Raji (cell line): ENCODE data around the gene PDCD7.

ENCODE experiments used
- POLR2A ChIP-seq: IDR thresholded peaks from 2 replicates; pipeline ENCODE4 v1.6.1; 2011; ENCODE audit warnings: low read depth, low read length, control low read depth; ENCODE audit not compliant: insufficient read depth

PDCD7 gene

DNA sequence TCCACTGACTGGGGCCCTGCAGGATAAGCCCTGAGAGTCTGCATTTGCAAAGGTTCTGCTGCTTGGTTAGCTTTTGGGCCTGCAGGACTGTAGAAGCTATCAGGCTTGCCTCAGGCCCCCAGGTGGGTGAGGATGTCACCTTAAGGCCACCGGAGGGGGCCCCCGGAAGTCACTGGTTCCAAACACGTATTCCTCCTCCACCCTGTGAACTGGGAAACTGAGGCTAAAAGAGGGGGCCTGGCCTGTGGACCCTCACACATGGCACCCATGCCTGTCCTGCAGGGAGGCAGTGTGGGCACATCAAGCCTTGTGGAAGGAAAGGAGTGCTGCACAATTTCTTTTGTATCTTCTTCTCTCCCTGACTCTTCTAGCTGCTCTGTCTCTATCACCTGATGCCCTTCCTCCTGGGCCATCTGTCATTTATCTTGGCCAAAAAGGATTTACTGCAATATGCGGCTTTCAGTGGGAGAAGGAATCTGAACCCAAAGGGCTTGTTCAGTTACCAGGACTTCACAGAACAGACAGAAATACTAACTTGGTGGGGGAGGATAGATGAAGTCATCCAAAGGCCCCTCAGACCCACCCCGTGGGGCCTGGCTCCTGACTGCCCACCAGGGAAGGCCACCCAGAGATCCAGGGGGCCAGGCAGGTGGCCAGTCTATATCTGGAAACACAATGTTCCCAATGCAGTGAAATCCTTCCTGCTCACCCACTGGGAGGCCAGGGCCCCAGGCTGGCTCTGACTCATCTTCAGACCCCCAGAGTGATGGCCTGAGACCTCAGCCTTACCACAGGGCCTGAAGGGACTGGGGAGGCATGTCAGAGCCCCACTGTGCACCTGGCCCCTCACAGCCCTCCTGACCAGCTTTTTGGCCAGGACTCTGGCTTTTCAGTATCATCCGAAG is 36.9 kb downstream of the PDCD7 start:
- no peak for TF ChIP-seq POLR2A

DNA sequence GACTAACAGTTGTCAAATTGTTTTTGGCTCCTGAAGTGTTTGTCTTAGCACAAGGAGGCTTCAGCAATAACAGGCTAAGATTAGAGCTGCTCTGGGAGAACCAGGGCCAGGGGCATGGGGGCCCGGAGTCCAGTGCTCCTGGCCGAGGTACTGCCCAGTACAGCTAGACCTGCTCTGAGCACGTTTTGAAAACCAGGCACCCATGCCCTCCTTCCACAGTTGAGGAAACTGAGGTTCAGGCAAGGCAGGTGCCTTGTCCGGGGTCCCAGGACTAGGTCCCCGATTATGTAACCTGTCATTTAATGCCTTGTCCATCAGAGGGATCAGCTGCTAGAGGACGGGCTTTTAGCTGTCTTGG is 37.9 kb downstream of the PDCD7 start:
- TF ChIP-seq POLR2A, result no peak

DNA sequence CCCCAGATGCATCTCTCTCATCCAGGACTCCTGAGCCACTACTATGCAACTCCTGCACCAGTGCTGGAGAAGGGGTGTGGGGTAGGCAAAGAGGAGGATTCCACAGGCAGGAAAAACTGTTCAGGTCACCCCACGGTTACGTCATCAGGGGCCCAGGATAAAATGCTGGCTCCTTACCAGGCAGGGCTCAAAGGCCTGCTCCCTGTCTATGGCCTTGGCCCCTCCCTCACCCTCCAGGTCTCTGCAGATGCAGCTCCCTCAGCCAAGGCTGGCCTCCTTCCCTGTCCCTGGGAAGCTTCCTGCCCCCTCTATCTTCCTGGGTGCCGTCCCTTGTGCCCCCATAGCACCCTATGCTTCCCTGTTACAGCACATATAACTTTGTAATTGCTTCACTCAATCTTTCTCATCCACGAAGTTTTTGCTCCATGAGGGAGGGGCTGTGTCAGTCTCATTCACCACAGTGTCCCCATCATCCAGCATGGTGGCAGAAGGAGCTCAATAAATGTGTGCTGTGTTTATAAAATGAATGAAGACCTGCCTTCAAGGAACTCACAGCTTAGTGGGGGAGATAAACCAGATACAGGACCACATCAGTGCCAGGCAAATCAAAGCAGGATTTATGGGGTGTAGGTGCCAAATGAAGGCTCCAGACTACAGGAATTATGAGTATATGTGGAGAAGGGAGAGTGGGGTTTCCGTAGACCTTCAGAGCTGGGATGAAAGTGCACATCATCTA is 38.4 kb downstream of the PDCD7 start:
- TF ChIP-seq POLR2A, result no peak

DNA sequence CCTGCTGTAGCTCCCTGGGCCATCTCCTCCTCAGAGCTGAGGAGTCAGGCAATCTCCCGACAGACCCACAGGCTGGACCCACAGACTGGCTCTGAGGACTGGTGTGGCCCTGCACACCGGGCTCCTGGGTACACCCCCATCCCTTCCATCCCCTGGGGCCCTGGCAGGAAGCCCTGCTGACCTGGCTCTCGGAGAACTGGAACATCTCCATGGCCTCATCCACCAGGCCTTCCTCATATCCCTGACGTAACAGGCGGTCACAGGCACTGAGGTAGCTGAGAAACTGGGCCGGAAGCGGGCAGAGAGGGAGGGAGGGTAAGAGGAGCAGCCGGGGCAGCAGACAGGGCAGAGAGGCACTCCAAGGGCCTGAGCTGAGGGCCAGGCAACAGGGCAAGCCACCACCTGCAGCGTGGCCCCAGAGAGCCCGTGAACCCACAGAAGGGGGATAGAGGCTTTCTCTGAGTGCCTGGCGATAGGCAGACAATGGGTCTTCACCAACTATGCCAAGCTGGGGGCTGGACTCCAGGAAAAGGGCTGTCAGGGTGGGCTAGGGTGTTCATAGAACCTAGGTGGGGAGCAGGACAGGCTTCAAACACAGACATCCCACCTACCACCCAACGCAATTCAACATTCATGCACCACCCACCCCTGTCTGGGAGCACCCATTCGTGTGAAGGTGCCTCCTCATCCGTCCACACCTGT is 39.2 kb downstream of the PDCD7 start:
- no peak for TF ChIP-seq POLR2A

DNA sequence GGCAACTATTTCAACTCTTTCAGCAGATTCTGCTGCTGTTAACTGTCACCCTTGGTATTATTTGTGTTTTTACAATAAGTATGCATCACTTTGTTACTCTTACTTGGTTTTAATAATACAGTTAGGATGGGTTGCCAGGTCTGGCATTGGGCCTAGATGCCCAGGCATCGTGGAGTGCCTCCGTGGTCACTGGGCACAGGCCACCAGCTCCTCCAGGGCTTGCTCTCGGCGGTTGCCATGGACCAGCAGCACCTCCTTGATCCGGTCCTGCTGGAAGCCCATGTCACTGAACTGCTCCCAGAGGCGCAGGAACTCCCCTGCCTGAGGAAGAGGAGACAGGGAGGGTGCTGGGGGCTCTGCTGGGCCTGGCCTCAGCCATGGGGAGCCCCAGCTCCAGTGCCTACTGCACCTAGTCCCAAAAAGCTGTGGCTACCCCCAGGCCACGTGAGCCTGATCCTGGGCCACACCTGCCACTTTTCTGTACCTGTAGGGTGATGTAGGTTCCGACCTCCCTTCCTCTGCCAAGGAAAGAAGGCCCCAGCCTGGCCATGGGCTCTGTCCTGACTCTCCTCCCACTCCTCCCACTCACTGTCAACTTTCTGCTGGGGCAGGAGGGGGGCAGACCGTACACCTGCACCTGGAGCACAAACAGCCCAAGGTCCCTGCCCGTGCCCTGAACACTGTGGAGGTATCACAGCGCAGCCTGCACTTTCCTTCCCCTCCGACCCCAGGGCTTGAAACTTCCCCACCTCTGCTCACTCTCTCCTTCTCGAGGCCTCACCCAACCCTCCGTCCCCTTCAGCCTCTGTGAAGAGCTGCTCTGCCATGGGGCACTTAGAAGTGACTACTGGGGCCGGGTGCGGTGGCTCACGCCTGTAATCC is 40.5 kb downstream of the PDCD7 start:
- TF ChIP-seq POLR2A, result no peak

DNA sequence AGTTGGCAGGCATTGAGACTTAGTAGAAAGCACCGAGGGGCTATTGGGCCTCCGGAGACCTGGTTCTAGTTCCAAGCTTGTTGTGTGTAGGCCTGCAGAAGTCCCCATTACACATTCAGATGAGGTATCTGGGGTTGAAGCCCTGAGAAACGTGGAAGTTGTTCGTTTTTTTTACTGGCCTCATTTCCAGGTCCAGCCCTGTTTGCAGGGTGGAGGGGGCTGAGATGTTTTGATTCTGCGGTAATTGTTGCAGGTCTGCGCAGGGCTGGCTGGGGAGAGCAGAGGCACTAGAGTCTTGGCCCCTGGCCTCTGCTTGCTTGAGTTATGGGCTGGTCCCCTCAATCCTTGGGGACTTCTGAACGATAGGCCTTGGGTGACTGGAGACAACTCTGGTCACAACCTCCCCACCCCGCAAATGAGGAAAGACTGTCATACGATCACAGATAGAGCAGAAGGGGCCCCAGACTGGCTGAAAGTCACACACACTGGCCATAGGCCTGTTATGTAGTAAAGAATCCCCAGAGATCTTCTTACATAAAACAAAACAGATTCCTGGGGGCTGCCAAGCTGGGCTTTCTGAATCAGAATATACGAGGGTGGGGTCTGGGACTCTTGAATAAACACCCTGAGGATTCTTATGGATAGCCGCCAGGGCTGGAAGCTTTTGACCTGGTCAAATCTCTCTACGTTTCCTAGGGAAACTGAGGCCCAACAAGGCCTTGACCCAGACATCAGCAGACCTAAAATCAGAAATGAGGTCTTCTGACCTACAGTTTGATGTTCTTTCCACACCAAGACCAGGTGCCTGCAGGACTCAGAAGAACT is 41.5 kb downstream of the PDCD7 start:
- no peak for TF ChIP-seq POLR2A

DNA sequence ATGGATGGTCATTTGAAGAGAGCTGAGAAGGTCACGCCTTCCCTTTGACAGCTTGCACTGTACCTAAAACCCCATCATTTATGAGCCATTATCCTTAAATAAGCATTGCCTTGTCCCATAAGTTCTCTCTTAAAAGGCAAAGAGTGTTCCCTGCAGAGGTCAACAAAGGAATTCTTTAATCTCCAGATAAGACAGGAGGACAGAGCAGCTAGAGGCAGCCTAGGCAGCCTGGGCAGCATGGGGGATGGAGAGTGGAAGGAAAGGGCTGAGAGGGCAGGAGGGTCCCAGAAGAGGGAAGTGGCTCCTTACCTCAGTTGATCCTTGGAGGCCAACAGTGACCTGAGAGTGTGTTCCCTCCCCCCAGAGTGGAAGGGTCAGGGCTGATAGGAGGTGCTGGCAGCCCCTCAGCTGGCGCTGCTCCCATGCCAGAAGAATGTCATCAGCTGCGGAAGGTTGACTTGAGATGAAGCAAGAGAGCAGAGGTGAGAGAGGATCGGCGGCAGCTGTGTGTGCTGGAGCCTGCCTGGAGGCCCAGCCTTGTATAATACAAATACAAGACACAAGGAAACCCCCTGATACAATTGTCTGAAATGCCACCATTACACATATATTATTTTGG is 44.3 kb downstream of the PDCD7 start:
- TF ChIP-seq POLR2A, result no peak

DNA sequence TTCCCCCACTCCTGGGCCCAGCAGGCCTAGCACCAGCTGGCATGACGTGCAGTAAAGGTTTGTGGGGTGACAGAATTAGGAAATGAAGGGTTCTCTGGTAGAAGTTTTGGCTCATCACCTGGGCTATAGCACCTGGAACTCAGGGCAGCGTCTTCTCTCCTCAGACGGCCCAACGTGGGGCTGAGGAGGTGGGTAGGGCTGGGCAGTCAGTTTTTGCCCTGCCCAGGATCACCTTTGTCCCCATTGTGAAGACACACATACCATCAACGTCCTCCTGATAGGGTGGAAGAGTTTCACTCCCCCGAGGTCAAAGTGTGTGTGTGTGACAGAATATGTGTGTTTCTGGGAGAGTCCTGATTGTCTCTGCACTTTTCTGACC is 45.0 kb downstream of the PDCD7 start:
- TF ChIP-seq POLR2A, result no peak

DNA sequence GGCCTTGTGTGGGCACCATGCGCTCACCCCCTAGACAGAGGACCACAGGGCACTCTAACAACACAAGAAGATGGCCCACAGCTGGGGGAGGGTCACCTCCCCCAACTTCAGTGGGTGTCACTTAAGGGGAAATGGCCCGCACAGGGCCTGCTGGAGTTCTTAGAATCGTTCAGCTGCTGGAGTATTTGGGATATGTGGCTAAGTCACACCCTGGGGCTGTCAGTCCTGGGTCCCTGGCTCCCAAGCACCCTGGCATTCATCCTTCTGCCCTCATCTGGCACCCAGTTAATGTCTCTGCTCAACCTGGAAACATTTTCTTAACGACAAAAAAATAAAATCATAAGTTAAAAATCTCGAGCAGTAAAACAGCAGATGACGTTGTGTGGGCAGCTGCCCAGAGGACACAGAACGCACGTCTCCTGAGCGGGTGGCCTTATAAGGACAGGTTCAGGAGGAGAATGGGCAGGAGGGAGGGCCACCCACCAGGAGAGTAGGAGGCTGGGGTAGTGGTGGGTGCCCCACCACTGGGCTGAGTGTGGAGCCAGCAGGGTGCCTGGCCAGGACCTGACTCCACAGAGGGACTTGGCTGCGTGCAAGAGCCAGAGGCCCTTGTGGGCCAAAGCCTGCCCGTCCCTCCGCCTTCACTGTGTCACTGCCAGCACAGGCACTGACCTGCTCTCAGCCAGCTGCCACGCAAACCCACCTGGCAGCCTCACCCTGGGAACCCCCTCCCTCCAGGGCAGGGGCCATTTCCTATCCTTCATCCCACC is 45.5 kb downstream of the PDCD7 start:
- TF ChIP-seq POLR2A, result no peak

DNA sequence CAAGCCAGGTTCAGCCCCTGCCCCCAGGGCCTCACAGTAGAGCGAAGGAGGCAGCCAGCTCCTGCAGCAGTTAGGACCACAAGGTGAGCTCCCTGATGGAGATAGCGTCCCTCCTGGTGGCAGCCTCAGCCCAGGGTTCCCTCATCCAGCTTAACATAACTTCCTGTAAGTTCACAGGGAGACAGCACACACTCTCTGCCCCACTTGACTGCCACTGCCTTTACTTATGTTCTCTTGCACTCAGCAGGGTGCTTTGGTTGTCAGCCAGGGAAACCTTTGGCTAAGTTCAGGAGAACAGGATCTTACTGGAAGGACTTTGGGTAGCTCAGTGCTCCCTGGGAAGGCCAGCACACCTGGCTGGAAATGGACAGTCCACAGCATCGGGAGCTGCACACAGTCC is 46.2 kb downstream of the PDCD7 start:
- no peak for TF ChIP-seq POLR2A

DNA sequence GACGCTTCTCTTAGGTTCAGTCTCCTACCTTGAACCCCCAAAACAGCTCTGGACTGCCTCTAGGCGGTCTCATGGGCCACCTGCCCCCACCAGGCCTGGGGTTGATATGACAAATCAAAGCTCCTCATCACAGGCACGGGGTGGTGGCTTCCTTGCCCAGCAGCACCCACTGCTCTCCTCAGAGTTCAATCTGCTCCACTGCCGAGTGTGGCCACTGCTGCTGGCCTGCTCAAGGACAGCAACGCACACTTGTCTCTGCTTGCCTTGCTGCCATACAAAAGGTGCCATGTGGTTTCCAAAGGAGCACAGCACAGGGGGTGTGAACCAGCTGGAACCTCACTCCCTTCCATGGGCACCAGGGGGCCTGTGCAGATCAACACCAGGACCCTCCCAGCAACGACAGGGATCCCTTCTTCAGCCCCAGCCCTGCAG is 46.9 kb downstream of the PDCD7 start:
- no peak for TF ChIP-seq POLR2A

DNA sequence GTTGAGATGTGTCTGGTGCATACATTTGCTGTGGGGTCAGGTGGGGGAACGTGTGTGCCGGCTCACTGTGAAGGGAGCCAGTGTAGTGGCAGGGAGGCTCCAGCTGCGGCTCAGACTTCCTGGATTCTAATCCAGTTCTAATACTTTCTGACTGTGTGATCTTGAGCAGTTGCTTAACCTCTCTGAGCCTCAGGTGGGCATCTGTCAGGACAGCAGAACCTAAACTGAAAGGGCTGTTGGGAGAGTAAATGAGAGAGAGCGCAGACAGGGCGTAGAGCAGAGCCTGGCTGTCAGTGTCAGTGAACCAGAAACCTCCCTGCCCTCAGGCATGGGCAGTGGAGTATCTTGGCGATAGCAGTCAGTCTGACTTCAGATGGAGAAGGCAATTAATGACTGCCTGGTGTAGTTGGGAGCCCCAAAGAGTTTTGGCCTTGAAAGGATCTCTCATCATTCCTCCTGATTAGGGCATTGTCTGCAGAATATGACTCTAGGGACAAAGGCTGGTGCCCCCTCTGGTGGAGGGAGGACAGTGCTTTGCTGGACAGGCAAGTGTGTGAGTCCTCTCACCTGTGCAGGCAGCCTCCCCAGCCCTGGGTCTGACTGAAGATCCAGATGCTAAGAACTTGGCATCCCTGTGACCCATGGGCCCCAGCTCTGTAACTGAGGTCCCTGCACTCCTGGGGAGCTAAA is 47.5 kb downstream of the PDCD7 start:
- no peak for TF ChIP-seq POLR2A
